Stimulated activated CD4-positive, alpha-beta T cell treated with anti-CD3 and anti-CD28 coated beads, Interleukin-1b, Interleukin-23, amount 100 ng/mL, for 48 hours (primary cell): ENCODE data around the gene THG1L.
A peak's percentile ranks its signal among the peaks of the same experiment; 100 is the strongest.

Experiments
- DNase-seq: peaks from one replicate; pipeline ENCODE4 v3.0.0-alpha.2; 2020

Gene THG1L

GRCh38 chr5:157729858-157730257, 1.4 kb upstream of the THG1L start:
- no peak for DNase-seq

- DNase-seq, result no peak
These were observed 334 bp upstream of the THG1L start for GRCh38 chr5:157730900-157731271.

GRCh38 chr5:157732130-157732514, 902 bp downstream of the THG1L start:
- DNase-seq, result no peak

GRCh38 chr5:157732596-157733262, 1.5 kb downstream of the THG1L start:
- DNase-seq, result no peak

- DNase-seq, result no peak
These were observed 3.2 kb downstream of the THG1L start for GRCh38 chr5:157734436-157734835.

- no peak for DNase-seq
These were observed 4.8 kb downstream of the THG1L start for GRCh38 chr5:157735991-157736390.

- no peak for DNase-seq
These were observed 8.4 kb downstream of the THG1L start for GRCh38 chr5:157739388-157740228.

GRCh38 chr5:157740229-157740610, 9.0 kb downstream of the THG1L start:
- DNase-seq, result no peak

GRCh38 chr5:157741131-157741530, 9.9 kb downstream of the THG1L start:
- DNase-seq, result no peak

GRCh38 chr5:157743163-157744050, 12.2 kb downstream of the THG1L start, which contains the start of gene LSM11:
Gene LSM11 (plus strand): TSS chr5:157743712. CDS start chr5:157743751, 39 bp downstream.
- DNase-seq, result peak; percentile 89

- DNase-seq, result peak; percentile 24
These were observed 13.1 kb downstream of the THG1L start for GRCh38 chr5:157744051-157745011.

- no peak for DNase-seq
These were observed 13.8 kb downstream of the THG1L start for GRCh38 chr5:157745041-157745456.

- DNase-seq, result no peak
These were observed 16.0 kb downstream of the THG1L start for GRCh38 chr5:157747173-157747740.

GRCh38 chr5:157747766-157748700, 16.8 kb downstream of the THG1L start:
- no peak for DNase-seq

- DNase-seq, result peak; percentile 19
These were observed 17.7 kb downstream of the THG1L start for GRCh38 chr5:157748760-157749461.

- DNase-seq, result no peak
These were observed 18.2 kb downstream of the THG1L start for GRCh38 chr5:157749462-157749799.

GRCh38 chr5:157750320-157750719, 19.1 kb downstream of the THG1L start:
- no peak for DNase-seq

GRCh38 chr5:157756122-157756521, 24.9 kb downstream of the THG1L start:
- no peak for DNase-seq

- DNase-seq, result no peak
These were observed 27.5 kb downstream of the THG1L start for GRCh38 chr5:157758706-157759105.
